HepG2 (cell line): ENCODE results near the gene VPS25. TPM values are rescaled to one million over a fixed set of nuclear protein-coding genes. Genes with fewer than 3 reads are reported as not detected.

Experiments used
- ADNP ChIP-seq: sonication (generic); formaldehyde crosslinking; IDR thresholded peaks from 2 replicates; pipeline ENCODE4 v1.4.0; 2020; ENCODE audit warnings: missing genetic modification reagents
- DNMT1 ChIP-seq: sonication (generic); formaldehyde crosslinking; IDR thresholded peaks from 2 replicates; pipeline ENCODE4 v1.5.1; 2020; ENCODE audit warnings: mild to moderate bottlenecking, missing genetic modification reagents
- ELF4 ChIP-seq: sonication (generic); formaldehyde crosslinking; IDR thresholded peaks from 2 replicates; pipeline ENCODE4 v1.5.0; 2020; ENCODE audit warnings: missing genetic modification reagents, mild to moderate bottlenecking, moderate library complexity, borderline replicate concordance
- GATAD1 ChIP-seq: IDR thresholded peaks from 2 replicates; pipeline ENCODE4 v1.6.1; 2016; ENCODE audit warnings: missing genetic modification reagents, missing compliant biosample characterization
- GPN1 ChIP-seq: sonication (generic); formaldehyde crosslinking; IDR thresholded peaks from 2 replicates; pipeline ENCODE4 v1.5.1; 2020; ENCODE audit warnings: missing genetic modification reagents, borderline replicate concordance
- HNRNPL ChIP-seq: fragments of 200-400 bp; formaldehyde crosslinking; IDR thresholded peaks from 2 replicates; pipeline ENCODE4 v1.6.1; 2017; ENCODE audit warnings: mild to moderate bottlenecking, low read depth, low read length
- IRF2 ChIP-seq: IDR thresholded peaks from 2 replicates; pipeline ENCODE4 v1.6.1; 2018; ENCODE audit warnings: missing genetic modification reagents, missing compliant biosample characterization
- JDP2 ChIP-seq: sonication (generic); formaldehyde crosslinking; IDR thresholded peaks from 2 replicates; pipeline ENCODE4 v1.8.1; 2022; ENCODE audit warnings: missing genetic modification reagents, borderline replicate concordance
- KMT2B ChIP-seq: IDR thresholded peaks from 2 replicates; pipeline ENCODE4 v1.6.1; 2016; ENCODE audit warnings: missing genetic modification reagents, missing compliant biosample characterization
- MYNN ChIP-seq: sonication (generic); formaldehyde crosslinking; IDR thresholded peaks from 2 replicates; pipeline ENCODE4 v1.4.0; 2020; ENCODE audit warnings: mild to moderate bottlenecking, low read depth, missing genetic modification reagents
- NCOA1 ChIP-seq: sonication (generic); formaldehyde crosslinking; IDR thresholded peaks from 2 replicates; pipeline ENCODE4 v1.9.0; 2021; ENCODE audit warnings: missing genetic modification reagents
- PRPF4 ChIP-seq: fragments of 200-400 bp; formaldehyde crosslinking; IDR thresholded peaks from 2 replicates; pipeline ENCODE4 v1.6.1; 2016; ENCODE audit warnings: low read length, low read depth; ENCODE audit not compliant: poor library complexity, severe bottlenecking
- REL ChIP-seq: sonication (generic); formaldehyde crosslinking; conservative IDR thresholded peaks from 2 replicates; pipeline ENCODE4 v1.8.0; 2022; ENCODE audit warnings: mild to moderate bottlenecking, missing genetic modification reagents, moderate library complexity
- SUZ12 ChIP-seq: fragments of 150-350 bp; IDR thresholded peaks from 2 replicates; pipeline ENCODE4 v1.6.1; 2014; ENCODE audit warnings: low read depth, low read length
- TOPORS ChIP-seq: sonication (generic); formaldehyde crosslinking; IDR thresholded peaks from 2 replicates; pipeline ENCODE4 v1.8.0; 2023; ENCODE audit warnings: mild to moderate bottlenecking, missing genetic modification reagents
- ZFP37 ChIP-seq: sonication (generic); formaldehyde crosslinking; IDR thresholded peaks from 2 replicates; pipeline ENCODE4 v1.4.0; 2020; ENCODE audit warnings: missing genetic modification reagents, borderline replicate concordance
- ZFY ChIP-seq: sonication (generic); formaldehyde crosslinking; IDR thresholded peaks from 2 replicates; pipeline ENCODE4 v1.4.0; 2020; ENCODE audit warnings: missing genetic modification reagents
- ZNF121 ChIP-seq: sonication (generic); formaldehyde crosslinking; IDR thresholded peaks from 2 replicates; pipeline ENCODE4 v1.5.0; 2020; ENCODE audit warnings: mild to moderate bottlenecking, missing genetic modification reagents
- ZNF335 ChIP-seq: sonication (generic); formaldehyde crosslinking; IDR thresholded peaks from 2 replicates; pipeline ENCODE4 v1.4.0; 2020; ENCODE audit warnings: missing genetic modification reagents
- ZNF34 ChIP-seq: sonication (generic); formaldehyde crosslinking; IDR thresholded peaks from 2 replicates; pipeline ENCODE4 v1.4.0; 2020; ENCODE audit warnings: mild to moderate bottlenecking, missing genetic modification reagents, borderline replicate concordance
- ZNF432 ChIP-seq: sonication (generic); formaldehyde crosslinking; IDR thresholded peaks from 2 replicates; pipeline ENCODE4 v1.5.0; 2020; ENCODE audit warnings: missing genetic modification reagents, mild to moderate bottlenecking, borderline replicate concordance
- ZNF703 ChIP-seq: sonication (generic); formaldehyde crosslinking; IDR thresholded peaks from 2 replicates; pipeline ENCODE4 v1.5.1; 2020; ENCODE audit warnings: missing genetic modification reagents, mild to moderate bottlenecking, moderate library complexity, borderline replicate concordance
- ZNF747 ChIP-seq: sonication (generic); formaldehyde crosslinking; IDR thresholded peaks from 2 replicates; pipeline ENCODE4 v1.8.1; 2023; ENCODE audit warnings: missing genetic modification reagents, mild to moderate bottlenecking, borderline replicate concordance
- polyA plus RNA-seq, 8 experiments: library from polyadenylated mRNA; depleted of rRNA in 3 of 8; stranded (reverse) in 7 of 8; unstranded in 1 of 8; fragments of >200 nt; fragmentation: Illumina TruSeq in 4 of 8; extraction: Trizol in 4 of 8; gene quantifications; 2 replicates each; pipeline versions ENCODE4 v1.2.1 to v1.2.3, GENCODE V29; 2011 to 2016; ENCODE audit warnings: low read depth in 4 of 8, missing spikeins in 1 of 8, mixed read lengths in 1 of 8; ENCODE audit not compliant: insufficient read depth in 1 of 8
- total RNA-seq, 5 experiments: library from RNA; depleted of rRNA; stranded (reverse); fragments of >200 nt; fragmentation: Illumina TruSeq; extraction: Trizol; gene quantifications; 2 replicates each; pipeline ENCODE4 v1.2.3, GENCODE V29; 2016; ENCODE audit warnings: low read depth in 1 of 5
- TF ChIP-seq, protein P1 (sequence below): sonication (generic); formaldehyde crosslinking; IDR thresholded peaks from 2 replicates; pipeline ENCODE4 v1.5.0; 2020; ENCODE audit warnings: mild to moderate bottlenecking, low read depth, missing genetic modification reagents, borderline replicate concordance
- TF ChIP-seq, protein P2 (sequence below): sonication (generic); formaldehyde crosslinking; conservative IDR thresholded peaks from 2 replicates; pipeline ENCODE4 v1.4.0; 2020; ENCODE audit warnings: missing genetic modification reagents
- TF ChIP-seq, protein P3 (sequence below): sonication (generic); formaldehyde crosslinking; IDR thresholded peaks from 2 replicates; pipeline ENCODE4 v1.4.0; 2020; ENCODE audit warnings: mild to moderate bottlenecking, missing genetic modification reagents

VPS25 gene
- total and polyA plus RNA-seq, 2 of the 13 experiments (the other 11 are each of a cell fraction or from before 2014, with no cell fraction given), result 161 to 249 TPM

- no peak; the same call in 1 of the 2 replicates for TF ChIP-seq NCOA1 (CRISPR knock-in tag)
- no peak for TF ChIP-seq ZFP37 (CRISPR knock-in tag)
- TF ChIP-seq, protein P1, sequence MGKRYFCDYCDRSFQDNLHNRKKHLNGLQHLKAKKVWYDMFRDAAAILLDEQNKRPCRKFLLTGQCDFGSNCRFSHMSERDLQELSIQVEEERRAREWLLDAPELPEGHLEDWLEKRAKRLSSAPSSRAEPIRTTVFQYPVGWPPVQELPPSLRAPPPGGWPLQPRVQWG (CRISPR knock-in tag), result no peak
- peak; percentile 58 for TF ChIP-seq ZFY (CRISPR knock-in tag)
- peak; percentile 44; the same call in 1 of the 2 replicates for TF ChIP-seq DNMT1 (CRISPR knock-in tag)
- TF ChIP-seq ZNF121, result no peak
- TF ChIP-seq ZNF34, result no peak
- TF ChIP-seq IRF2 (CRISPR knock-in tag), result no peak
- TF ChIP-seq JDP2 (CRISPR knock-in tag), result no peak
- no peak for TF ChIP-seq ZNF747 (CRISPR knock-in tag)
- TF ChIP-seq ELF4 (CRISPR knock-in tag), result no peak
- TF ChIP-seq, protein P2, sequence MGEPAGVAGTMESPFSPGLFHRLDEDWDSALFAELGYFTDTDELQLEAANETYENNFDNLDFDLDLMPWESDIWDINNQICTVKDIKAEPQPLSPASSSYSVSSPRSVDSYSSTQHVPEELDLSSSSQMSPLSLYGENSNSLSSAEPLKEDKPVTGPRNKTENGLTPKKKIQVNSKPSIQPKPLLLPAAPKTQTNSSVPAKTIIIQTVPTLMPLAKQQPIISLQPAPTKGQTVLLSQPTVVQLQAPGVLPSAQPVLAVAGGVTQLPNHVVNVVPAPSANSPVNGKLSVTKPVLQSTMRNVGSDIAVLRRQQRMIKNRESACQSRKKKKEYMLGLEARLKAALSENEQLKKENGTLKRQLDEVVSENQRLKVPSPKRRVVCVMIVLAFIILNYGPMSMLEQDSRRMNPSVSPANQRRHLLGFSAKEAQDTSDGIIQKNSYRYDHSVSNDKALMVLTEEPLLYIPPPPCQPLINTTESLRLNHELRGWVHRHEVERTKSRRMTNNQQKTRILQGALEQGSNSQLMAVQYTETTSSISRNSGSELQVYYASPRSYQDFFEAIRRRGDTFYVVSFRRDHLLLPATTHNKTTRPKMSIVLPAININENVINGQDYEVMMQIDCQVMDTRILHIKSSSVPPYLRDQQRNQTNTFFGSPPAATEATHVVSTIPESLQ (CRISPR knock-in tag), result no peak
- TF ChIP-seq ADNP, result 0 out of 2 replicates have a peak, but pooled peaks have one; percentile 18
- TF ChIP-seq ZNF703 (CRISPR knock-in tag), result no peak
- no peak for TF ChIP-seq GPN1 (CRISPR knock-in tag)
- no peak for TF ChIP-seq PRPF4
- TF ChIP-seq ZNF432 (CRISPR knock-in tag), result no peak
- TF ChIP-seq TOPORS (CRISPR knock-in tag), result peak; percentile 29; the same call in 1 of the 2 replicates
- TF ChIP-seq ZNF335, result no peak
- TF ChIP-seq, protein P3, sequence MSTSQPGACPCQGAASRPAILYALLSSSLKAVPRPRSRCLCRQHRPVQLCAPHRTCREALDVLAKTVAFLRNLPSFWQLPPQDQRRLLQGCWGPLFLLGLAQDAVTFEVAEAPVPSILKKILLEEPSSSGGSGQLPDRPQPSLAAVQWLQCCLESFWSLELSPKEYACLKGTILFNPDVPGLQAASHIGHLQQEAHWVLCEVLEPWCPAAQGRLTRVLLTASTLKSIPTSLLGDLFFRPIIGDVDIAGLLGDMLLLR (CRISPR knock-in tag), result peak; percentile 52; the same call in 1 of the 2 replicates
- no peak for TF ChIP-seq HNRNPL
- TF ChIP-seq KMT2B (CRISPR knock-in tag), result no peak
- TF ChIP-seq REL (CRISPR knock-in tag), result no peak
- TF ChIP-seq MYNN, result no peak
- no peak for TF ChIP-seq SUZ12
- TF ChIP-seq GATAD1 (CRISPR knock-in tag), result no peak
These were observed 12.3 kb upstream of the VPS25 start, which contains the start of gene RAMP2 (continued) for GRCh38 chr17:42760652-42761581.
